NCI-H524 (cell line): Measurements from ENCODE around the gene NSF.
A peak's percentile ranks its signal among the peaks of the same experiment; 100 is the strongest.
"Not testable (repeated sequence)": the region's sequence is repeated elsewhere in the genome, so short reads cannot be mapped to it uniquely, and the experiment has no call there.

Experiments used
- DNase-seq, 2 experiments: peaks; one replicate each; lab custom pipeline; 2025; lab: John Stamatoyannopoulos, UW

The NSF gene

GRCh38 chr17:46773676-46774075, 183.2 kb downstream of the NSF start:
- DNase-seq: no peak

- no peak for DNase-seq
Measured at GRCh38 chr17:46774108-46774737, 183.8 kb downstream of the NSF start.

- no peak for DNase-seq
Measured at GRCh38 chr17:46776298-46777005, 186.0 kb downstream of the NSF start.

- peak in 1 of 2 experiments; percentile 33 for DNase-seq
Measured at GRCh38 chr17:46777943-46778915, 187.8 kb downstream of the NSF start.

GRCh38 chr17:46780003-46780373, 189.5 kb downstream of the NSF start:
- no peak for DNase-seq

GRCh38 chr17:46782250-46782953, 191.9 kb downstream of the NSF start:
- DNase-seq: peak in 1 of 2 experiments; percentile 34

GRCh38 chr17:46783031-46783593, 192.6 kb downstream of the NSF start:
- DNase-seq: no peak

- DNase-seq: no peak
Measured at GRCh38 chr17:46785696-46786095, 195.2 kb downstream of the NSF start.

- DNase-seq: no peak
Measured at GRCh38 chr17:46787478-46787877, 197.0 kb downstream of the NSF start.

- no peak for DNase-seq
Measured at GRCh38 chr17:46788300-46788699, 197.8 kb downstream of the NSF start.

- no peak for DNase-seq
Measured at GRCh38 chr17:46788796-46789195, 198.3 kb downstream of the NSF start.

GRCh38 chr17:46789610-46790009, 199.1 kb downstream of the NSF start:
- no peak for DNase-seq

- DNase-seq: no peak
Measured at GRCh38 chr17:46790216-46790615, 199.7 kb downstream of the NSF start.

GRCh38 chr17:46791531-46791930, 201.1 kb downstream of the NSF start:
- DNase-seq: no peak

GRCh38 chr17:46792071-46792470, 201.6 kb downstream of the NSF start:
- no peak for DNase-seq

- DNase-seq: not testable (repeated sequence)
Measured at GRCh38 chr17:46793023-46793422, 202.6 kb downstream of the NSF start.

GRCh38 chr17:46793541-46793940, 203.1 kb downstream of the NSF start:
- DNase-seq: no peak

- DNase-seq: no peak
Measured at GRCh38 chr17:46794318-46794717, 203.8 kb downstream of the NSF start.

GRCh38 chr17:46795379-46795952, 205.0 kb downstream of the NSF start:
- no peak for DNase-seq

GRCh38 chr17:46796084-46796483, 205.6 kb downstream of the NSF start:
- no peak for DNase-seq

- no peak for DNase-seq
Measured at GRCh38 chr17:46796524-46796923, 206.1 kb downstream of the NSF start.
